WTC11 (cell line): Measurements from ENCODE around the gene COL4A1. TPM values are rescaled to one million over a fixed set of nuclear protein-coding genes. Genes with fewer than 3 reads are reported as not detected.

Source experiments
- ATAC-seq: fragments of 200-7000 bp; cut with Tn5 transposase; 2 replicates; pipeline ENCODE4 v1.10.0; 2021; ENCODE audit warnings: mild to moderate bottlenecking, moderate library complexity
- CTCF ChIA-PET: fragments of 300-600 bp; sonication (Branson Sonifier 250); formaldehyde crosslinking; loops from one replicate; lab custom pipeline; 2021; ENCODE audit warnings: antibody characterized with exemption; lab: Charles Lee
- POLR2A ChIA-PET: fragments of 350-600 bp; sonication (Branson Sonifier 250); formaldehyde crosslinking; loops from one replicate; lab custom pipeline; 2021; ENCODE audit warnings: antibody characterized with exemption; lab: Charles Lee
- DNase-seq: peaks from one replicate; pipeline ENCODE4 v3.0.0; 2021; ENCODE audit warnings: low spot score
- H3K27ac Mint-ChIP-seq: 2 replicates; pipeline ENCODE4 v1.8.0; 2021; ENCODE audit warnings: mixed read lengths
- H3K27me3 Mint-ChIP-seq: 2 replicates; pipeline ENCODE4 v1.8.0; 2021; ENCODE audit warnings: low read depth, mild to moderate bottlenecking, moderate library complexity, mixed read lengths
- H3K36me3 Mint-ChIP-seq: 2 replicates; pipeline ENCODE4 v1.8.0; 2021; ENCODE audit warnings: mixed read lengths
- H3K4me1 Mint-ChIP-seq: 2 replicates; pipeline ENCODE4 v1.8.0; 2022; ENCODE audit warnings: mixed read lengths
- H3K4me3 Mint-ChIP-seq: 2 replicates; pipeline ENCODE4 v1.8.0; 2021; ENCODE audit warnings: mild to moderate bottlenecking, moderate library complexity, mixed read lengths
- H3K9me3 Mint-ChIP-seq: 2 replicates; pipeline ENCODE4 v1.8.0; 2021; ENCODE audit warnings: mixed read lengths
- ATF6 ChIP-seq: sonication (generic); formaldehyde crosslinking; IDR thresholded peaks from 2 replicates; pipeline ENCODE4 v1.8.1; 2023; ENCODE audit warnings: mild to moderate bottlenecking, missing genetic modification reagents
- ELF4 ChIP-seq: sonication (generic); formaldehyde crosslinking; IDR thresholded peaks from 2 replicates; pipeline ENCODE4 v1.8.1; 2022; ENCODE audit warnings: low read depth, mild to moderate bottlenecking, moderate library complexity, missing genetic modification reagents
- HMGA2 ChIP-seq: fragments of 250-450 bp; sonication (Bioruptor Pico); IDR thresholded peaks from 2 replicates; pipeline ENCODE4 v1.4.0; 2021; ENCODE audit warnings: mild to moderate bottlenecking, moderate library complexity
- HMGXB4 ChIP-seq: sonication (generic); formaldehyde crosslinking; IDR thresholded peaks from 2 replicates; pipeline ENCODE4 v1.8.1; 2023; ENCODE audit warnings: mild to moderate bottlenecking, moderate library complexity, missing genetic modification reagents
- IRF2 ChIP-seq: sonication (generic); formaldehyde crosslinking; IDR thresholded peaks from 2 replicates; pipeline ENCODE4 v1.8.0; 2022; ENCODE audit warnings: low read depth, missing genetic modification reagents, borderline replicate concordance
- PRDM15 ChIP-seq: sonication (generic); formaldehyde crosslinking; IDR thresholded peaks from 2 replicates; pipeline ENCODE4 v1.8.0; 2022; ENCODE audit warnings: missing genetic modification reagents
- TCF7 ChIP-seq: sonication (generic); formaldehyde crosslinking; IDR thresholded peaks from 2 replicates; pipeline ENCODE4 v1.8.0; 2022; ENCODE audit warnings: mild to moderate bottlenecking, low read depth, missing genetic modification reagents, moderate library complexity
- TEAD4 ChIP-seq: sonication (generic); formaldehyde crosslinking; IDR thresholded peaks from 2 replicates; pipeline ENCODE4 v1.8.0; 2022; ENCODE audit warnings: mild to moderate bottlenecking, missing genetic modification reagents
- TP53 ChIP-seq: sonication (generic); formaldehyde crosslinking; IDR thresholded peaks from 2 replicates; pipeline ENCODE4 v1.8.1; 2023; ENCODE audit warnings: mild to moderate bottlenecking, missing genetic modification reagents
- ZBTB21 ChIP-seq: sonication (generic); formaldehyde crosslinking; IDR thresholded peaks from 2 replicates; pipeline ENCODE4 v1.8.1; 2023; ENCODE audit warnings: mild to moderate bottlenecking, missing genetic modification reagents, borderline replicate concordance
- ZBTB43 ChIP-seq: sonication (generic); formaldehyde crosslinking; IDR thresholded peaks from 2 replicates; pipeline ENCODE4 v1.8.1; 2023; ENCODE audit warnings: mild to moderate bottlenecking, missing genetic modification reagents
- ZNF121 ChIP-seq: sonication (generic); formaldehyde crosslinking; IDR thresholded peaks from 2 replicates; pipeline ENCODE4 v1.8.0; 2023; ENCODE audit warnings: missing genetic modification reagents
- ZNF232 ChIP-seq: sonication (generic); formaldehyde crosslinking; IDR thresholded peaks from 2 replicates; pipeline ENCODE4 v1.8.0; 2022; ENCODE audit warnings: mild to moderate bottlenecking, missing genetic modification reagents
- ZNF396 ChIP-seq: fragments of 250-450 bp; sonication (Bioruptor Pico); IDR thresholded peaks from 2 replicates; pipeline ENCODE4 v1.8.0; 2021; ENCODE audit warnings: mild to moderate bottlenecking, moderate library complexity, borderline replicate concordance
- ZNF512 ChIP-seq: sonication (generic); formaldehyde crosslinking; IDR thresholded peaks from 2 replicates; pipeline ENCODE4 v1.8.1; 2022; ENCODE audit warnings: missing genetic modification reagents, borderline replicate concordance
- ZNF532 ChIP-seq: fragments of 250-450 bp; sonication (Bioruptor Pico); IDR thresholded peaks from 2 replicates; pipeline ENCODE4 v1.9.0; 2021; ENCODE audit warnings: mild to moderate bottlenecking, borderline replicate concordance
- total RNA-seq: library from RNA; stranded (reverse); gene quantifications from 3 replicates; pipeline ENCODE4 v1.2.3, GENCODE V29; 2021

Gene COL4A1
- total RNA-seq, 1 experiment from 2014 or later = 89.6 TPM

GRCh38 chr13:110228936-110229904 lies 77.7 kb downstream of the COL4A1 start:
- DNase-seq (no peak), ATAC-seq (no peak)
- ChIA-PET CTCF (interaction anchor here (1.5 to 2.0 kb wide), 4 partner anchors 18 to 124 kb away, joined by 4 to 12 read pairs (median 4); no protein-coding TSS in a partner anchor), POLR2A (no interaction called here)
- Mint-ChIP-seq H3K27ac (no peak overlapping the region), H3K36me3 (no peaks in the 10 kb centered on the region), H3K4me1 (peaks cover 20% of the 10 kb centered on the region), H3K27me3 (no peaks in the 10 kb centered on the region), H3K4me3 (no peak overlapping the region), H3K9me3 (no peaks in the 10 kb centered on the region)
- TF ChIP-seq ZNF232 = no peak
- no peak for TF ChIP-seq ATF6 (CRISPR knock-in tag)
- TF ChIP-seq TP53 = no peak
- TF ChIP-seq TEAD4 (CRISPR knock-in tag) = no peak
- TF ChIP-seq TCF7 (CRISPR knock-in tag) = no peak
- TF ChIP-seq ZBTB21 (CRISPR knock-in tag) = no peak
- no peak for TF ChIP-seq ZNF396 (CRISPR knock-in tag)
- TF ChIP-seq HMGXB4 (CRISPR knock-in tag) = no peak
- no peak for TF ChIP-seq ZNF532 (CRISPR knock-in tag)
- TF ChIP-seq ZNF121 (CRISPR knock-in tag) = no peak
- TF ChIP-seq HMGA2 (CRISPR knock-in tag) = no peak
- no peak for TF ChIP-seq IRF2
- no peak for TF ChIP-seq ZBTB43 (CRISPR knock-in tag)
- no peak for TF ChIP-seq ELF4 (CRISPR knock-in tag)
- TF ChIP-seq ZNF512 (CRISPR knock-in tag) = no peak
- TF ChIP-seq PRDM15 = no peak
